M059J (cell line): ENCODE measurements around the gene ESR2. TPM values are rescaled to one million over a fixed set of nuclear protein-coding genes. Genes with fewer than 3 reads are reported as not detected.
"Not testable (repeated sequence)": the region's sequence is repeated elsewhere in the genome, so short reads cannot be mapped to it uniquely, and the experiment has no call there.

Experiments
- DNase-seq: peaks from one replicate; pipeline ENCODE4 v3.0.0-alpha.2; 2012; ENCODE audit warnings: low read depth
- total RNA-seq: library from RNA; depleted of rRNA; stranded (reverse); fragments of >200 nt; shearing (Covaris generic); gene quantifications from 2 replicates; pipeline ENCODE4 v1.2.3, GENCODE V29; 2014

The ESR2 gene
- total RNA-seq, 1 experiment from 2014 or later, result not detected

- DNase-seq, result no peak
Measured at GRCh38 chr14:64147126-64147790, 146.9 kb downstream of the ESR2 start.

GRCh38 chr14:64137657-64138290 is 156.4 kb downstream of the ESR2 start:
- DNase-seq, result peak; percentile 3

GRCh38 chr14:64126548-64126947 is 167.6 kb downstream of the ESR2 start:
- no peak for DNase-seq

- DNase-seq, result no peak
Measured at GRCh38 chr14:64125270-64125669, 168.9 kb downstream of the ESR2 start.

GRCh38 chr14:64123241-64123822 is 170.8 kb downstream of the ESR2 start:
- DNase-seq, result no peak

- DNase-seq, result no peak
Measured at GRCh38 chr14:64119980-64120379, 174.2 kb downstream of the ESR2 start.

- DNase-seq, result no peak
Measured at GRCh38 chr14:64119500-64119899, 174.7 kb downstream of the ESR2 start.

GRCh38 chr14:64118892-64119291 is 175.3 kb downstream of the ESR2 start:
- no peak for DNase-seq

GRCh38 chr14:64118403-64118742 is 175.8 kb downstream of the ESR2 start:
- not testable (repeated sequence) for DNase-seq

- DNase-seq, result peak; percentile 86
Measured at GRCh38 chr14:64117671-64118402, 176.3 kb downstream of the ESR2 start.

- DNase-seq, result no peak
Measured at GRCh38 chr14:64115401-64115800, 178.8 kb downstream of the ESR2 start.

- no peak for DNase-seq
Measured at GRCh38 chr14:64114796-64115195, 179.4 kb downstream of the ESR2 start.

GRCh38 chr14:64114166-64114565 is 180.0 kb downstream of the ESR2 start:
- DNase-seq, result no peak

GRCh38 chr14:64112867-64113678 is 181.1 kb downstream of the ESR2 start:
- no peak for DNase-seq

GRCh38 chr14:64110802-64111201 is 183.4 kb downstream of the ESR2 start:
- peak; percentile 45 for DNase-seq

GRCh38 chr14:64109819-64110554 is 184.2 kb downstream of the ESR2 start:
- DNase-seq, result peak; percentile 13

GRCh38 chr14:64107438-64107837 is 186.7 kb downstream of the ESR2 start:
- DNase-seq, result no peak

- DNase-seq, result no peak
Measured at GRCh38 chr14:64098120-64098519, 196.1 kb downstream of the ESR2 start.

- no peak for DNase-seq
Measured at GRCh38 chr14:64095620-64096019, 198.6 kb downstream of the ESR2 start.

- DNase-seq, result no peak
Measured at GRCh38 chr14:64092940-64093339, 201.2 kb downstream of the ESR2 start.

- DNase-seq, result no peak
Measured at GRCh38 chr14:64092338-64092737, 201.8 kb downstream of the ESR2 start.
